HG03097 (cell line): ENCODE results near the gene SCNN1G.

Experiments
- ATAC-seq: cut with Tn5 transposase; IDR thresholded peaks from one replicate; pipeline ENCODE4 v1.9.1; 2021; ENCODE audit not compliant: unreplicated experiment, low FRiP score

SCNN1G gene

GRCh38 chr16:23152386-23153178 is 30.0 kb upstream of the SCNN1G start:
- ATAC-seq: no peak

DNA sequence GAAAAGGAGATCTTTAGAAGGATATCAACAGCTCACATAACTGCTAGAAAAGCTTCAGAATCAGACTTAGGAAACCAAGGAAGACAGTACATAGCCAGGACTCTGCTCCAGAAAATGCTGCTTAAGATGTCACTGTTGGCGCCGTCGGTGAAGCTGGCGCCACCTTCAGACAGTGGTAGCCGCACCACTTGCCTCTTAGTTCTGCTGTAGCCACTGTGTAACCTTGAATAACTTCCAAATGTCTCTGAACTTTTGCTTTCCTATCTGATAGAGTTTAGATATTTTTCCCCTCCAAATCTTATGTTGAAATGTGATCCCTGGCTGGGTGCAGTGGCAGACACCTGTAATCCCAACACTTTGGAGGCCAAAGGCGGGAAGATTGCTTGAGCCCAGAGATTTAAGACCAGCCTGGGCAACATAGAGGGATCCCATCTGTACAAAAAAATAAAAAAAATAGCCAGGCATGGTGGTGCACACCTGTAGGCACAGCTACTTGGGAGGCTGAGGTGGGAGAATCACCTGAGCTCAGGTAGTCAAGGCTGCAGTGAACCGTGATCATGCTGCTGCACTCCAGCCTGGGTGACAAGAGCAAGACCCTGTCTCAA is 27.0 kb upstream of the SCNN1G start:
- ATAC-seq: no peak

- ATAC-seq: no peak
These were observed 26.4 kb upstream of the SCNN1G start for GRCh38 chr16:23156110-23156509.

GRCh38 chr16:23156946-23157460 is 25.5 kb upstream of the SCNN1G start:
- ATAC-seq: no peak

DNA sequence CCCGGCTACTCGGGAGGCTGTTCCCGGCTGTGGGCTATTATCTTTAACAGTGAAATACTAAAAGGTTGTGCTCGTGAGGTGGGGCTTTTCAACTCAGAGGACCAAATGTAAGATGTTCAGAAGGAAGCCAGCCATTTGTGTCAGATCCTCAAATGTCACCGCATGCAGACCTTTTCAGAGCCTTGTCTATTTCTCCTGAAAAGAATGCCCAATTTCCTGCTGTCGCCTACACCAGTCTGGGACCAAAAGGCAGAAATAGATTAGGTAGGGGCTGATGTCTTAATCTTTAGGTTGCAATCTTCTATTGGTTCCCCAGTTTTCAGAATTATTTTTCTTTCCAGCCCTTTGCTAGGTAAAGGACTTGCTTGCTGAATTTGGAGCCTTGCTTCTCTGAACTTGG is 24.4 kb upstream of the SCNN1G start:
- ATAC-seq: no peak

- no peak for ATAC-seq
These were observed 22.5 kb upstream of the SCNN1G start for GRCh38 chr16:23160082-23160481.

DNA sequence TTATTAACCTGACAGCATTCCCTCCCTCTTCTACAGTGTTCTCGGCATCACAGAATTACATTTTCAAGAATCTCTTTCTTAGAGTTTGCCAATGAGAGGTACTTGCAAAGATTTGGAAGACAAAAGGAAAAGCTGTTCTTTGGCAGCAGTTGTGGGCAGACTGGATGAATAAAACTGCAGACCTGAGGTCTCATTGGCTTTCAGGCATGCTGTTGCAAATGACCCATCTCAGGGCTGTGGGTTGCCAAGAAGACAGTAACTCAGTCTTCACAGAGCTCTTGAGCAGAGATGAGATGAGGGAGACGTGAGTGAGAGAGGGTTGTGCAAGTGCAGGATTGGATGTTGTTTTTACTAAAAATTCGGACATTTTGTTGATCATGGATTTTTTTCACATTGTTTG is 22.0 kb upstream of the SCNN1G start:
- no peak for ATAC-seq

DNA sequence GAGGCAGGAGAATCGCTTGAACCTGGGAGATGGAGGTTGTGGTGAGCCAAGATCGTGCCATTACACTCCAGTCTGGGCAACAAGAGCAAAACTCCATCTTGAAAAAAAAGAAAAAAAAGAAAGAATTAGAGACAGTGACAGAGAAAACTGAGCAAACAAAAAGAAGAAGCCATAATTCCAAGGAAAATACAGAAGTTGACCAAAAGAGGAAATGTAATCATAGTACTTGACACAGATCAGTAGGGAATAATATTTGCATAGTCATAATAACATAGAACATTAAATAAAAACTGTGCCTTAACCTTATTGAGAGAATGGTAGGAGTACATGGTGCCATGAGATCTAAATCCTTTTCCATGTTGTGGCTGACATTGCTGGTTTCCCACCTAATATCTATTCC is 18.6 kb upstream of the SCNN1G start:
- no peak for ATAC-seq

GRCh38 chr16:23164736-23165135 is 17.8 kb upstream of the SCNN1G start:
- ATAC-seq: no peak

- ATAC-seq: no peak
These were observed 10.0 kb upstream of the SCNN1G start for GRCh38 chr16:23172583-23172982.

DNA sequence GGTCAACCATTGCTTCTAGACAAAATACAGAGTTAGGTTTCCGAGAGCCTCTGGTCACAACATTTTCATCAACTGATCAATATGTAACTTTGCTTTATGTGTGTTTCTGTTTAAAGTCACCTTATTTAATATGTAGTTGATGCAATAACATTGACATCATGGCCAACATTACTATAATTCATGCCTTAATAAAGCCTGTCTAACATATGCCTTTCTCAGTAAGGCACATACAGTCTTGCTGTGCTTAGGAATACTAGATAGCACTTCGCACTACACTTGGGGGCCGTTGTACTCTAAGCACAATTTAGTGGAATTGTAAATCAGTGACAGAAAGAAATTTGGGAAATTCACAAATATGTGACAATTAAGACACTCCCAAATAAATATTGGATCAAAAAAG is 9.6 kb upstream of the SCNN1G start:
- no peak for ATAC-seq

GRCh38 chr16:23174622-23175021 is 7.9 kb upstream of the SCNN1G start:
- ATAC-seq: no peak

- no peak for ATAC-seq
These were observed 6.9 kb upstream of the SCNN1G start for GRCh38 chr16:23175651-23176050.

GRCh38 chr16:23181506-23181905 is 1.0 kb upstream of the SCNN1G start:
- ATAC-seq: no peak

GRCh38 chr16:23182206-23182678 is 303 bp upstream of the SCNN1G start:
- peak; percentile 82 for ATAC-seq

DNA sequence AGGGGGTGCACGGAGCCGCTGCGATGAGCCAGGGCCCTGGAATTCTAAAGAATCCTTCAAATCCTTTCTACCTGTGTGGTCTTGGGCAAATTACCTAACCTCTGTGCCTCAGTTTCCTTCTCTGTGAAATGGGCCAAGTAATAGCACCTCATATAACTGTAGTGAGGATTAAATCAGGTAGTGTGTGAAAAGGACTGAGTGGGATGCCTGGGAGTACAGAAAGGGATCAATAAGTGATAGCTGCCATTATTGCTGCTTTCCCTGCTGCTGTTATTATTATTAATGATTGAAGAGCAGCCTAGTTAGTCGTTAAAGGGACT is 958 bp downstream of the SCNN1G start:
- ATAC-seq: no peak

- ATAC-seq: no peak
These were observed 3.1 kb downstream of the SCNN1G start for GRCh38 chr16:23185656-23186055.

DNA sequence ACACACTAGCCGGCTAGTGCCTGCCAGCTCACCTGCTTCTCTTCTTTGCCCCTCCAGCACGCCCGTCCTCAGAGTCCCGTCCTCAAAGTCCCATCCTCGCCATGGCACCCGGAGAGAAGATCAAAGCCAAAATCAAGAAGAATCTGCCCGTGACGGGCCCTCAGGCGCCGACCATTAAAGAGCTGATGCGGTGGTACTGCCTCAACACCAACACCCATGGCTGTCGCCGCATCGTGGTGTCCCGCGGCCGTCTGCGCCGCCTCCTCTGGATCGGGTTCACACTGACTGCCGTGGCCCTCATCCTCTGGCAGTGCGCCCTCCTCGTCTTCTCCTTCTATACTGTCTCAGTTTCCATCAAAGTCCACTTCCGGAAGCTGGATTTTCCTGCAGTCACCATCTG is 3.6 kb downstream of the SCNN1G start:
- no peak for ATAC-seq

GRCh38 chr16:23187341-23187740 is 4.8 kb downstream of the SCNN1G start:
- no peak for ATAC-seq

GRCh38 chr16:23188911-23189310 is 6.4 kb downstream of the SCNN1G start:
- no peak for ATAC-seq

- ATAC-seq: no peak
These were observed 12.1 kb downstream of the SCNN1G start for GRCh38 chr16:23194497-23195221.
